Measurements from ENCODE around the gene CGAS. TPM values are rescaled to one million over a fixed set of nuclear protein-coding genes. Genes with fewer than 3 reads are reported as not detected.

The CGAS gene
- total RNA-seq, 4 donors from 2014 or later, result 1.8 to 11.2 (median 4.0) TPM

DNA sequence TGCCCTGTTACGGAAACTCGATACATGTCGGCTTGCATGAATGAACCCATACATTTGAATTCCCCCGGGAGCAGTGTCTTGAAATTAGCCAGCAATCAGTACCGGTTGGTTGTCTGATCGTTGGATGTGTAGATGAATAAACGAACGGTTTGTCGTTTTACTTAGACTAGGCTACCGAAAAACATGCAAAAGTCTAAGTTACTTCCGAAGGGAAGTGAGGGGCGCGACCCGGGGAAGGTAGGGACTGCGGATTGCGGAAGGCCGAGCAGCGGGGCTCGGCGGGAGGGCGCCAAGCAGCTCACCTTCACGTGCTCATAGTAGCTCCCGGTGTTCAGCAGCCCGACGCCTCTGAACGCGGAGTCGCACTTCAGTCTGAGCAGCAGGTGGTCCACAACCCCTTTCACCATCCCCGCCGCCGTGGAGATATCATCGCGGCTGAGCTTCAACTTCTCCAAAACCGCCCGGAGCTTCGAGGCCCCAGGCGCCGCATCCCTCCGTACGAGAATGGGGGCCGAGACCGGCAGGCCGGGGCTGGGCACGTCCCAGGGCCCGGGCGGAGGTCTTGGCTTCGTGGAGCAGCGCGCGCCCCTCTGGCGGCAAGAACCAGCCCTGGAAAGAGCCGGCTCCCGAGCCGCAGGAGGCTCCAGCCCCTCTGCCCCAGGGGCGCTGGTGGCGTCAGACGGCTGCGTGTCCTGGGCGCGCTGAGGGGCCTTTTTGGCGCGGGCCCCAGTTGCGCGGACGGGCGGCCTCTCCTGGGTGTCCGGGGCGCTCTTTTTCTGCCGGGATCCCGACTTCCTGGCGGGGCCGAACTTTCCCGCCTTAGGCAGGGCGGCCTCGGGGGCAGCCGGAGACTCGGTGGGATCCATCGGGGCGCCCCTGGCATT lies 632 bp downstream of the CGAS start:
- TF ChIP-seq EP300 (IDR thresholded peaks at IDR 0.05; ENCODE audit: low read depth), result no peak
- TF ChIP-seq POLR2AphosphoS5 (IDR thresholded peaks at IDR 0.05), result no peak
- TF ChIP-seq, protein P1, sequence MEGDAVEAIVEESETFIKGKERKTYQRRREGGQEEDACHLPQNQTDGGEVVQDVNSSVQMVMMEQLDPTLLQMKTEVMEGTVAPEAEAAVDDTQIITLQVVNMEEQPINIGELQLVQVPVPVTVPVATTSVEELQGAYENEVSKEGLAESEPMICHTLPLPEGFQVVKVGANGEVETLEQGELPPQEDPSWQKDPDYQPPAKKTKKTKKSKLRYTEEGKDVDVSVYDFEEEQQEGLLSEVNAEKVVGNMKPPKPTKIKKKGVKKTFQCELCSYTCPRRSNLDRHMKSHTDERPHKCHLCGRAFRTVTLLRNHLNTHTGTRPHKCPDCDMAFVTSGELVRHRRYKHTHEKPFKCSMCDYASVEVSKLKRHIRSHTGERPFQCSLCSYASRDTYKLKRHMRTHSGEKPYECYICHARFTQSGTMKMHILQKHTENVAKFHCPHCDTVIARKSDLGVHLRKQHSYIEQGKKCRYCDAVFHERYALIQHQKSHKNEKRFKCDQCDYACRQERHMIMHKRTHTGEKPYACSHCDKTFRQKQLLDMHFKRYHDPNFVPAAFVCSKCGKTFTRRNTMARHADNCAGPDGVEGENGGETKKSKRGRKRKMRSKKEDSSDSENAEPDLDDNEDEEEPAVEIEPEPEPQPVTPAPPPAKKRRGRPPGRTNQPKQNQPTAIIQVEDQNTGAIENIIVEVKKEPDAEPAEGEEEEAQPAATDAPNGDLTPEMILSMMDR (IDR thresholded peaks at IDR 0.05), result no peak
- peak; percentile 6 for TF ChIP-seq POLR2A (IDR thresholded peaks at IDR 0.05)
- peak; percentile 50 for DNase-seq
- intact Hi-C loops (cut with DNase I; ENCODE audit: low total_unique reads) (no loop called here), in situ Hi-C loops (cut with MboI; ENCODE audit: low pct_ligation_motif_present in 1 of 4, low pct_unique_long_range_greater_than_20kb in 1 of 4, low sequenced_read_pairs in 3 of 4) (no loop called here)
- 26% methylated on average over 49 of the region's 79 CpGs; no CpG with 5 or more reads in 1 of the 2 donors for WGBS, 2 donors (ENCODE audit: low coverage in 1 of 2)
- Histone ChIP-seq H3K36me3 (no peaks in the 10 kb centered on the region), H3K4me1 (peaks cover 0 to 20% (median 3%) of the 10 kb centered on the region in 4 donors), H3K27me3 (no peaks in the 10 kb centered on the region), H3K27ac (peak overlapping the region; percentile 83 to 89 (median 87)), H3K9me3 (no peaks in the 10 kb centered on the region), H3K4me3 (peak overlapping the region; percentile 59 to 88 (median 78))

DNA sequence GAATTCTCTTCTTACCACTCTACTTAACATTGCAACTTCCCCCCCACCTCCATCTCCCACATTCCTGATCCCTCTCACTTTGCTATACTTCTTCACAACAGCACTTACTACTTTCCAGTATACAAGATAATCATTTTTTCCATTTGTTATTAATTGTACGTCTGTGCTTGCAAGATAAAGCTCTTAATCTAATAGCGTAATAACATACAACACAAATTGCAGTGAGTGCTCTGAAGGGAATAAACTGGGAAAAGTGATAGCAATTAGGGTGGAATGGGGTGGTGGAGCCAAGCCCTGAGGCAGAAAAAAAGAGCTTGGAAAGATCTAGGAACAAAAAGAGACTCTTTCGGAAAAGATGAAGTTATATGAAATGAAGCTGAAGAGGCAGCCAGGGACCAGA lies 8.5 kb downstream of the CGAS start:
- no peak for DNase-seq
- no peaks in the 10 kb centered on the region for H3K9me3 ChIP-seq
- in situ Hi-C loops (cut with MboI; ENCODE audit: low pct_ligation_motif_present in 1 of 4, low pct_unique_long_range_greater_than_20kb in 1 of 4, low sequenced_read_pairs in 3 of 4), result no loop called here
- H3K4me1 ChIP-seq, result no peaks in the 10 kb centered on the region
- TF ChIP-seq POLR2A (IDR thresholded peaks at IDR 0.05) (no peak), EP300 (IDR thresholded peaks at IDR 0.05; ENCODE audit: low read depth) (no peak), POLR2AphosphoS5 (IDR thresholded peaks at IDR 0.05) (no peak)
- TF ChIP-seq, protein P1 (IDR thresholded peaks at IDR 0.05), result no peak
- peaks cover 0 to 18% (median 0%) of the 10 kb centered on the region in 4 donors for H3K36me3 ChIP-seq
- WGBS, 2 donors (ENCODE audit: low coverage in 1 of 2), result 97 to 100% methylated on average over 3 of the region's 3 CpGs
- intact Hi-C loops (cut with DNase I; ENCODE audit: low total_unique reads), result no loop called here
- H3K27me3 ChIP-seq, result no peaks in the 10 kb centered on the region
- no peak overlapping the region for H3K4me3 ChIP-seq
- no peak overlapping the region for H3K27ac ChIP-seq

DNA sequence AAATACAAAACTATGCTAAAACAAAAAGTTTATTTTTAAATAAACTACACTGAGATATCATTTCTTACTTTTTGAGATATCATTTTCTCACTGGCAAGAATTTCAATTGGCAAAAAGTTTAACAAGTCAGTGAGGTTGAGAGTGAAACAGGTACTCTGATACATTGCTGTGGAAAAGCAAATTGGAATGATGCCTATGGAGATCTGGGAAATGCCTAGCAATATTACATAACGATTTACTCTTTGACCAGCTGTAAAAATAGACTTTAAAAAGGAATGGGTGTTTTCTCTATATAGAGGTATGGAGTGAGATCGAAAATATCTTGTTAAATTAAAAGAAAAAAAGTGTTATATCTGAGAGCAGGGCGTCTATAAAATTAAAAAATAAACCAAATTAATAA lies 16.9 kb downstream of the CGAS start:
- in situ Hi-C loops (cut with MboI; ENCODE audit: low pct_ligation_motif_present in 1 of 4, low pct_unique_long_range_greater_than_20kb in 1 of 4, low sequenced_read_pairs in 3 of 4) (no loop called here), intact Hi-C loops (cut with DNase I; ENCODE audit: low total_unique reads) (no loop called here)
- peaks cover 0 to 10% (median 0%) of the 10 kb centered on the region in 4 donors for H3K36me3 ChIP-seq
- no peak for DNase-seq
- H3K9me3 ChIP-seq, result no peaks in the 10 kb centered on the region
- WGBS, 2 donors (ENCODE audit: low coverage in 1 of 2), result 50 to 87% methylated on average over 1 to 3 of the region's 3 CpGs
- no peaks in the 10 kb centered on the region for H3K27me3 ChIP-seq
- no peak overlapping the region for H3K27ac ChIP-seq
- TF ChIP-seq EP300 (IDR thresholded peaks at IDR 0.05; ENCODE audit: low read depth), result no peak
- TF ChIP-seq, protein P1 (IDR thresholded peaks at IDR 0.05), result no peak
- TF ChIP-seq POLR2AphosphoS5 (IDR thresholded peaks at IDR 0.05), result no peak
- H3K4me1 ChIP-seq, result no peaks in the 10 kb centered on the region
- no peak overlapping the region for H3K4me3 ChIP-seq

DNA sequence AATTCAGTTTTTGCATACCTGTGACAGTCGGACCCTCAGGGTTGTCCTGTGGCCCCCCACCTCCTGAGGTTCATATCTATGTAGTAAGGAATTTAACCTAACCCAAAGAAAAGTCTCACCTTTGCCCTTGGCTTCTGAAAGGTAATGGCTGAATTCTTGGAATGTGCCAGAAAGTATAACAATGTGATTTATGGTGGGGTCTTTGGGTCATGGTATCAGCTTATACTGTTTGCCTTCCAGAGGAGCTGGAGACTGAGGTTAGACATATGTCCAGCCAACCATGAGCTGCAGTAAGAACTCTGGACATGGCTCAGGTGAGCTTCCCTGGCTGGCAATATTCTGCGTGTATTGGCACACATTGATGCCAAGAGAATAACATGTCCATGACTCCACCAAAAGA lies 30.6 kb downstream of the CGAS start:
- TF ChIP-seq, protein P1 (IDR thresholded peaks at IDR 0.05), result no peak
- TF ChIP-seq POLR2AphosphoS5 (IDR thresholded peaks at IDR 0.05) (no peak), POLR2A (IDR thresholded peaks at IDR 0.05) (no peak), EP300 (IDR thresholded peaks at IDR 0.05; ENCODE audit: low read depth) (no peak)
- no peak for DNase-seq
- in situ Hi-C loops (cut with MboI; ENCODE audit: low pct_ligation_motif_present in 1 of 4, low pct_unique_long_range_greater_than_20kb in 1 of 4, low sequenced_read_pairs in 3 of 4), result no loop called here
- intact Hi-C loops (cut with DNase I; ENCODE audit: low total_unique reads), result no loop called here
- 78% methylated on average over 2 of the region's 2 CpGs; no CpG with 5 or more reads in 1 of the 2 donors for WGBS, 2 donors (ENCODE audit: low coverage in 1 of 2)
- H3K9me3 ChIP-seq, result no peaks in the 10 kb centered on the region
- no peak overlapping the region for H3K4me3 ChIP-seq
- H3K27me3 ChIP-seq, result no peaks in the 10 kb centered on the region
- H3K27ac ChIP-seq, result no peak overlapping the region
- H3K4me1 ChIP-seq, result no peaks in the 10 kb centered on the region
- peaks cover 0 to 17% (median 0%) of the 10 kb centered on the region in 4 donors for H3K36me3 ChIP-seq
